Activated CD4-positive, alpha-beta T cell treated with anti-CD3 and anti-CD28 coated beads, Interleukin-2, amount 10 ng/mL, durations not matched to agents 7 days and 5 days (primary cell): ENCODE data around the gene TMEM11. TPM values are rescaled to one million over a fixed set of nuclear protein-coding genes. Genes with fewer than 3 reads are reported as not detected.
A peak's percentile ranks its signal among the peaks of the same experiment; 100 is the strongest.
"Not testable (repeated sequence)": the region's sequence is repeated elsewhere in the genome, so short reads cannot be mapped to it uniquely, and the experiment has no call there.

Experiments used
- CTCF ChIA-PET: fragments of 350-600 bp; sonication (Branson Sonifier 250); formaldehyde crosslinking; loops from one replicate; lab custom pipeline; 2021; ENCODE audit warnings: antibody characterized with exemption; lab: Charles Lee
- POLR2A ChIA-PET: fragments of 350-600 bp; sonication (Branson Sonifier 250); formaldehyde crosslinking; loops from one replicate; lab custom pipeline; 2021; ENCODE audit warnings: antibody characterized with exemption; lab: Charles Lee
- DNase-seq: peaks from one replicate; pipeline ENCODE4 v3.0.0-alpha.2; 2020
- H3K27ac Mint-ChIP-seq: one replicate; pipeline ENCODE4 v1.8.0; 2021; ENCODE audit warnings: mild to moderate bottlenecking, moderate library complexity, mixed read lengths
- H3K27me3 Mint-ChIP-seq: one replicate; pipeline ENCODE4 v1.8.0; 2021; ENCODE audit warnings: mixed read lengths
- H3K36me3 Mint-ChIP-seq: one replicate; pipeline ENCODE4 v1.8.0; 2021; ENCODE audit warnings: low read depth, mixed read lengths
- H3K4me1 Mint-ChIP-seq: one replicate; pipeline ENCODE4 v1.8.0; 2021; ENCODE audit warnings: mixed read lengths
- H3K4me3 Mint-ChIP-seq: one replicate; pipeline ENCODE4 v1.8.0; 2021; ENCODE audit warnings: mild to moderate bottlenecking, moderate library complexity, mixed read lengths
- H3K9me3 Mint-ChIP-seq: one replicate; pipeline ENCODE4 v1.8.0; 2021; ENCODE audit warnings: mixed read lengths
- total RNA-seq, 2 experiments: library from RNA; stranded (reverse); gene quantifications; one replicate each; pipeline ENCODE4 v1.2.3, GENCODE V29; 2021

The TMEM11 gene
- total RNA-seq, 2 experiments from 2014 or later: 24.7 to 28.1 TPM

DNA sequence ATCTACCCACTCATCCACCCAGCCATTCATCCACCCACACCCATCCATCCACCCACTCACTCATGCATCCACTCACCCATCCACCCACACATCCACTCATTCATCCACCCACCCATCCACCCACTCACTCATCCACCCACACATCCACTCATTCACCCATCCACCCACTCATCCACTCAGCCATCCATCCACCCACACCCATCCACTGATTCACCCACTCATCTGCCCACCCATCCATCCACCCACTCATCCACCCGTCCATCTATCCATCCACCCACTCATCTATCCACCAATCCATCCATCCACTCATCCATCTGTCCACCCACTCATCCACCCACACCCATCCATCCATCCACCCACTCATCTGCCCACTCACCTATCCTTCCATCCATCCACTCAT, 22.0 kb upstream of the TMEM11 start:
- POLR2A ChIA-PET: interaction anchor here (0.6 kb wide), 1 partner anchor 85 kb away, joined by 5 read pairs; no protein-coding TSS in a partner anchor
- no peak for DNase-seq
- no peak overlapping the region for H3K4me3 Mint-ChIP-seq

DNA sequence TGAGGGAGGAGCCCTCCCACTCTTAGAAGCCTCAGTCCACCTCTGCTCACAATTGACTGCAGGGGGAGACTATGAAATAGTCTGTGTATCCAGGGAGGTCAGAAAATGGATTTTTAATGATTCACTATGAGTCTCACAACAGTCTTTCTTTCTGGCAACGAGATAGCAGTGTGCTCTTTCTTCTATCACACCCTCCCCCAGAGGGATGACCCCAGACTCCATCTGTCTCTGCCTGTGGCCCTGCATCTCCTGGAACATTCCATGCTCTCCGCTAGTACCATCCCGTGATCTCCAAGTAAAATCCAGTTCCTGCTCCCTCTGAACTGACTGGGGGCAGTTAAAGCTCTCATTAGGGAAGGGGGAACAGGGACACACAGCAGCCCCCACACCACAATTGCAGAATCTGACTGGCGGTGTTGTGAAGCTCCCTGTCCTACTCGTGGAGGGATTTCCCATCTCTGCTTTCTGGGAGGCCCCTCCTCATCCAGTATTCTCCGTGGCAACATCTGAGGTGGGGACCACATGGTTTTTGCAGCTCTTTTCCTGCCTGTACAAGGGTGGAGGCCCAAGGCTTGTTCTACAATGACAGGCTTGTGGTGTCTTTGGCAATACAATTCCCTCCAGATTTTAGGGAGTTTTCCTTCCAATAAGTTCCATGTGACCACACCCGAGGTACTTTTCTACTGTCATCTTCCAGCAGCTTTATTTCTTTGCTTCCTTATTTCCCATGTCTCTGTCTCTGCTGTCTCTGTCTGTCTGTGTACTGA, 19.8 kb upstream of the TMEM11 start:
- Mint-ChIP-seq H3K27me3 (no peaks in the 10 kb centered on the region), H3K4me1 (no peaks in the 10 kb centered on the region), H3K9me3 (peaks cover 3% of the 10 kb centered on the region), H3K4me3 (no peak overlapping the region), H3K36me3 (peaks cover 6% of the 10 kb centered on the region), H3K27ac (no peak overlapping the region)
- POLR2A ChIA-PET: no interaction called here
- DNase-seq: no peak
- CTCF ChIA-PET: interaction anchor here (0.8 to 1.0 kb wide), 2 partner anchors 19 to 259 kb away, joined by 3 read pairs; partner anchors contain the start of gene NATD1

More for the DNA sequence above, 22.0 kb upstream of the TMEM11 start:
- H3K36me3 Mint-ChIP-seq: peaks cover 6% of the 10 kb centered on the region
- H3K27ac Mint-ChIP-seq: no peak overlapping the region
- peaks cover 3% of the 10 kb centered on the region for H3K9me3 Mint-ChIP-seq
- H3K4me1 Mint-ChIP-seq: no peaks in the 10 kb centered on the region
- CTCF ChIA-PET: no interaction called here
- no peaks in the 10 kb centered on the region for H3K27me3 Mint-ChIP-seq

DNA sequence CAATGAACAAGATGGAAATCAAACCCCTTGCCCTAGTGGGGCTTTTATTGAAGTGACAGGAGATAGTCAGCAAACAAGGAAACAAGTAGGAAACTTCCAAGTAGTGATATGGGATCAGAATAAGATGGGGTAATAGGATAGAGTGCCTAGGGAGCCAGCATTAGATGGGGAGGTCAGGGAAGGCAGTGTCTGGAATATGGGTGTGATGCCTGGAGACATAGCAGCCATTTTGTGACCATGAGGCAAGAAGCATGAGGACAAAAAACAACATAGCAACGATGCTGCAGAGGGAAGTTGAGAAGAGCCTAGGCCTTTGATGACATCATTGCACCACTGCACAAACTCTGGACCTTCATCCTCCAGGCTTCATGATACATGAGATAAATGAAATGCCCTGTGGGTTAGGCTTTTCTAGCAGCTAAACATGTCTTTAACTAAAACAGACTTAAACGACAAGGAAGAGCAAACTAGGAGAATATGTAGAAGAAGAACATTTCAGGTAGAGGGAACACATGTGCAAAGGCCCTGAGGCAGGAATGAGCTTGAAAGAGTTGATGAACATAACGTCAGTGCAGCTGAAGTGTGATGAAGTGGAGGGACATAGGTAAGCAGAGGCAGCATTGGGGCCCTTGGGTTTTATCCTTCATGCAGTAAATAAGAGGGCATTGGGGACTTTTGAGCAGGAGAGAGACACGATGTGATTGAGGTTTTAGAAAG, 18.2 kb upstream of the TMEM11 start:
- H3K9me3 Mint-ChIP-seq: peaks cover 3% of the 10 kb centered on the region
- H3K4me3 Mint-ChIP-seq: no peak overlapping the region
- POLR2A ChIA-PET: no interaction called here
- no peaks in the 10 kb centered on the region for H3K4me1 Mint-ChIP-seq
- peaks cover 6% of the 10 kb centered on the region for H3K36me3 Mint-ChIP-seq
- no peak for DNase-seq
- no peak overlapping the region for H3K27ac Mint-ChIP-seq
- H3K27me3 Mint-ChIP-seq: no peaks in the 10 kb centered on the region
- CTCF ChIA-PET: interaction anchor here (1.0 kb wide), 1 partner anchor 258 kb away, joined by 3 read pairs; no protein-coding TSS in a partner anchor

DNA sequence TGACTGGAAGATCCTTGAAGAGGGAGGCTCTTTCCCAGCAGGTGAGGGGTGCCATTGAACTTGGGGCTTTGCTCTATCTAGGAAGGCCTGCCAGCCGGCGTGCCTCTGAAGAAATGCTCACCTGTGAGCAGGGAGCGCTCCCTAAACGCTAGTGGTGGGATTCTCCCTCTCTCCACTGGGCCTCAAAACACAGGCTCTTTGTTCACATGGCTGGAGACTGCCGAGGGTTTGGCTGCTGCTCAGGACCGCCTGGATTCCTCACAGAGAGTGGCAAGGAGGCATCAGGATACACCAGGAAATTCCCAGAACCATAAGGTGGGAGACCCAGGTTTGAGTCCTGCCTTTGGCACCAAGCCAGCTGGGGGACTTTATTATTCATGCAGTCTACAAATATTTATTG, 17.6 kb upstream of the TMEM11 start:
- Mint-ChIP-seq H3K36me3 (peaks cover 6% of the 10 kb centered on the region), H3K27me3 (no peaks in the 10 kb centered on the region), H3K4me1 (no peaks in the 10 kb centered on the region), H3K4me3 (no peak overlapping the region), H3K9me3 (peaks cover 3% of the 10 kb centered on the region), H3K27ac (no peak overlapping the region)
- ChIA-PET CTCF (no interaction called here), POLR2A (no interaction called here)
- no peak for DNase-seq

DNA sequence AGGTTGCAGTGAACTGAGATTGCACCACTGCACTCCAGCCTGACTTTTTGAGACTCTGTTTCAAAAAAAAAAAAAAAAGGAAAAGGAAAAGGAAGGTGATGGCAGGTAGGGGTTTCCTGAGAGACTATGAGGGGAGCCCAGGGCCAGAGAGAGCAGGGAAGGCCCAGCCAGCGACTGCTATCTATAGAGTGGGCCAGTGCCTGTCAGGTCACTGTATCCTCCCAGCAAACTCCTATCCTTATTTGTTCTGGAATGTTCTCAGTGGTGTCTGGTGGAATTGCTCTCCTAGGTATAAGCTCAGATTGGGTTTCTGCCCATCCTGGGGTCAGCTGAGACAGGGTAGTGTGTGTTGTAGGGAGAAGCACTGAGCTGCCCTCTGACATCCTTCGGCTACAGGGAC, 14.9 kb upstream of the TMEM11 start:
- ChIA-PET POLR2A (no interaction called here), CTCF (interaction anchor here (0.7 kb wide), 1 partner anchor 21 kb away, joined by 3 read pairs; no protein-coding TSS in a partner anchor)
- H3K27ac Mint-ChIP-seq: no peak overlapping the region

DNA sequence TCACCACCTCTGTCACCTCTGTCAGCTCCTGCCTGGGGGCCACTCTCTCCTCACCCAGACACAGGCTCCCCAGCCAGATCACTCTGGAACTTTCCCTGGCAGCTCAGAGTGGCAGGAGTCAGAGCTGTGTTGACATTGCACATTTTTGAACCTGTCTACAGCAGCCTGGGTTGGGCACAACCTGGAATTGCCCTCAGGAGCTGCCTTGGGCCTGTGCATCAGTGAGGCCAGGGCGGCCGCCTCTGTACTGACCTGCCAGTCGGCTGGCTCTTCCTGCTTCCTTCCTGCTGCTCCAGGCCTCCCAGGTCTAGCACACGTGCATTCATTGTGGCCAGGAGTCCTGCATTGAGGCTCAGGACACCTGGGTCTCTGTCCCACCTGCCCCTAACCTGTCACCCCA, 14.2 kb upstream of the TMEM11 start:
- CTCF ChIA-PET: interaction anchor here (0.7 to 1.2 kb wide), 2 partner anchors 21 to 185 kb away, joined by 3 read pairs; no protein-coding TSS in a partner anchor
- peaks cover 3% of the 10 kb centered on the region for H3K9me3 Mint-ChIP-seq
- H3K27me3 Mint-ChIP-seq: no peaks in the 10 kb centered on the region
- no peak overlapping the region for H3K27ac Mint-ChIP-seq
- POLR2A ChIA-PET: no interaction called here
- H3K36me3 Mint-ChIP-seq: peaks cover 6% of the 10 kb centered on the region
- H3K4me1 Mint-ChIP-seq: no peaks in the 10 kb centered on the region
- H3K4me3 Mint-ChIP-seq: no peak overlapping the region
- DNase-seq: no peak

More for the DNA sequence above, 14.9 kb upstream of the TMEM11 start:
- Mint-ChIP-seq H3K27me3 (no peaks in the 10 kb centered on the region), H3K4me1 (no peaks in the 10 kb centered on the region), H3K36me3 (peaks cover 6% of the 10 kb centered on the region), H3K9me3 (peaks cover 3% of the 10 kb centered on the region), H3K4me3 (no peak overlapping the region)
- no peak for DNase-seq

DNA sequence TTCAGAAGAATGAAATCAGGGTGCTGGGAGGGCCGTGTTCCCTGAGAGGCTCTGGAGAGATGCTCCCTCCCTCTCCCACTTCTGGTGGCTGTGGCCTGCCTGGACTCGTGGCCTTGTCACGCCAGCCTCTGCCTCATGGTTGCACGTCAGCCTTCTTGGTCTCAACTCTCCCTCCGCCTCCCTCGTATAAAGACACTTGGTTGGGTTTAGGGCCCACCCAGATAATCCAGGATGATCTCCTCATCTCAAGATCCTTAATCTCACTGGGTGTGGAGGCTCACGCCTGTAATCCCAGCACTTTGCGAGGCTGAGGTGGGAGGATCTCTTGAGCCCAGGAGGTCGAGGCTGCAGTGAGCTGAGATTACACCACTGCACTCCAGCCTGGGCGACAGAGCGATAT, 13.3 kb upstream of the TMEM11 start:
- H3K9me3 Mint-ChIP-seq, H3K4me1 Mint-ChIP-seq, H3K27me3 Mint-ChIP-seq, DNase-seq, POLR2A ChIA-PET, H3K4me3 Mint-ChIP-seq, H3K27ac Mint-ChIP-seq, H3K36me3 Mint-ChIP-seq: not testable (repeated sequence)
- CTCF ChIA-PET: interaction anchor here (1.2 kb wide), 1 partner anchor 184 kb away, joined by 3 read pairs; no protein-coding TSS in a partner anchor

DNA sequence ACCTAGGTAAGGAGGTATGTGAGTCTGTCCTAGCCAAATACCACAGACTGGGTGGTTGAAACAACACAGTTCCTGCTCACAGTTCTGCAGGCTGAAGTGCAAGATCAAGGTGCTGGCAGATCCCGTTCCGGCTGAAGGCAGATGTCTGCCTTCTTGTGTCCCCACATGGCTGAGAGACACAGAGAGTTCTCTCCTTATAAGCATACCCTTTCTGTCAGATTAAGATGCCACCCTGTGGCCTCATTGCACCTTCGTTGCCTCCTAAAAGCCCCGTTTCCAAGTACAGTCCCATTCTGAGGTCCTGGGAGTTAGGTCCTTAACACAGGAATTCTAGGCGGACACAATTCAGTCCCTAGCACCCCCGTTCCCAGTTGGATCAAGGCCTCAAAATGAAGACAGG, 9.1 kb upstream of the TMEM11 start:
- POLR2A ChIA-PET: no interaction called here
- H3K4me3 Mint-ChIP-seq: no peak overlapping the region
- CTCF ChIA-PET: no interaction called here
- H3K27me3 Mint-ChIP-seq: no peaks in the 10 kb centered on the region
- no peak overlapping the region for H3K27ac Mint-ChIP-seq
- H3K9me3 Mint-ChIP-seq: no peaks in the 10 kb centered on the region
- peaks cover 4% of the 10 kb centered on the region for H3K4me1 Mint-ChIP-seq
- peaks cover 17% of the 10 kb centered on the region for H3K36me3 Mint-ChIP-seq
- DNase-seq: no peak

DNA sequence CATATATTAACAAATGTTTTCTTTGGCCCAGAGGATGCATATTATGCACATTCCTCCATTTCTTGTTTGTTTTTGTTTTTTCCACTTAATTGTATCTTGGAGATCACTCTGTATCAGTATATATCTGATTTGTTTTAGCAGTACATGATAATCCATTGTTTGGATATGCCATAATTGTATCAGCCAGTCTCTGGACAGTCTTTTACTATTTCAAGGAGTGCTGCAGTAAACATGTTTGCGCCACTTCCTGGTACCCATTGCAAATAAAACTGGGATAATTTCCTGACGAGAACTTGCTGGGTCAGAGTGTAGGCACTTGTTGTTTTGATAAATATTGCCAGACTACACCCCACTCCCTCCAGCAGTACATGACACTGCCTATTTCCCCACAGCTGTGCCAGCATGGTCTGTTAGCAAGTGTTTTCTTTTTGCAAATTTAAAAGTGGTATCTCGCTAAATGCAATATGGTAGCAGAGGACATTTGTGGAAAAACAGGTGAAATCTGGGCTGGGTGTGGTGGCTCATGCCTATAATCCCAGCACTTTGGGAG, 4.9 kb upstream of the TMEM11 start:
- ChIA-PET POLR2A (no interaction called here), CTCF (no interaction called here)
- Mint-ChIP-seq H3K27me3 (no peaks in the 10 kb centered on the region), H3K4me3 (no peak overlapping the region), H3K27ac (no peak overlapping the region), H3K9me3 (no peaks in the 10 kb centered on the region), H3K36me3 (peaks cover 21% of the 10 kb centered on the region), H3K4me1 (peaks cover 34% of the 10 kb centered on the region)
- no peak for DNase-seq

DNA sequence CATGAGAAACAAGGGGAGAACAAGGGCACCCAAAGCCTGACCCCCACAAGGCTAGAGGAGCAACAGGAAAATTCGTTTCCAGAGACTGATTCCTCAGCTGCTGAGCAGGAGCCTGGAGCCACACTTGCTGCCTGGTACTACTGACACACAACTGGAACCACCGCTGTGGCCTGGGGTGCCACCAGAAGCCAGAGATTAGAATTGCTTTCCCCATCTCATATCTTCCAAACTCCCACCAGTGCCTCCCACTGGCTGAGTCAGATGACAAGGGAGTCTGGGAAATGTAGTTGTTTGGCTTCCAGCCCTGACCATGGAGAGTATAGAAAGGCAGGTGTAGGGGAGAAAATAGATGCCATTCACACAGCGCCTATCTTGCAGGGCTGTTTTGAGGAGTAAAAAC, 4.1 kb upstream of the TMEM11 start:
- Mint-ChIP-seq H3K27ac (no peak overlapping the region), H3K4me3 (no peak overlapping the region), H3K27me3 (no peaks in the 10 kb centered on the region), H3K4me1 (peaks cover 38% of the 10 kb centered on the region), H3K9me3 (no peaks in the 10 kb centered on the region), H3K36me3 (peaks cover 24% of the 10 kb centered on the region)
- POLR2A ChIA-PET: no interaction called here
- no peak for DNase-seq
- CTCF ChIA-PET: interaction anchor here (1.0 kb wide), 1 partner anchor 15 kb away, joined by 4 read pairs; no protein-coding TSS in a partner anchor

DNA sequence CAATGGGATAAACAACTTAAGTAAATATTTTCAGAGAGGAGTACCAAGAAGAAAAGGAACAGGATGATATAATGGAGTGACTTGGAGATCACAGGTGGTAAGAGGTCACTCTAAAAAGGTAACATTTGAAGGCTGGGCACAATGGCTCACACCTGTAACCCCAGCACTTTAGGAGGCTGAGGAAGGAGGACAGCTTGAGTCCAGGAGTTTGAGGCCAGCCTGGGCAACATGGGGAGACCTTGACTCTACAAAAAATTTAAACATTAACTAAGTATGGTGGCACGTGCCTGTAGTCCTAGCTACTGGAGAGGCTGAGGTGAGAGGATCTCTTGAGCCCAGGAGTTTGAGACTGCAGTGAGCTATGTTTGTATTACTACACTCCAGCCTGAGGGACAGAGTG, 3.4 kb upstream of the TMEM11 start:
- ChIA-PET CTCF (interaction anchor here (0.6 to 1.0 kb wide), 2 partner anchors 14 to 182 kb away, joined by 3 to 4 read pairs; no protein-coding TSS in a partner anchor), POLR2A (no interaction called here)
- H3K27me3 Mint-ChIP-seq: no peaks in the 10 kb centered on the region
- peaks cover 45% of the 10 kb centered on the region for H3K4me1 Mint-ChIP-seq
- H3K27ac Mint-ChIP-seq: no peak overlapping the region
- peaks cover 30% of the 10 kb centered on the region for H3K36me3 Mint-ChIP-seq
- DNase-seq: no peak
- H3K4me3 Mint-ChIP-seq: no peak overlapping the region
- no peaks in the 10 kb centered on the region for H3K9me3 Mint-ChIP-seq

DNA sequence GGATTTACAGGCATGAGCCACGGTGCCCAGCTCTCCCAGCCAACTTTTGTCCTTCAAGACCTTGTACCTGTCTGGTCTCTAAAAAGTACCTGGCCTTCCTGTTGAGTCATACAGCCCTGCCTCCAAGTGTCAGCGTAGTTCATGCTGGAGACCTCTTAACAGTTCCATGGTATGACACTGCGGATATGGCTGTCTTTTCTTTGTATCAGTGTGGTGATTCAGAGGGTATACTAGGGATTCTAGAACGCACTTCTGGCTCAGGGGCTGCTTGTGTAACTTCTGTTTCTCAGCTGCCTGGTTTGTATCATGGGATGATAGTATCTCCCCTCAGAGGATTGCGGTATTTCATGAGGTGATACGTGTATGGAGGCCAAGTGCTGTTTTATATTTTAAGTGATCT, 2.0 kb upstream of the TMEM11 start:
- Mint-ChIP-seq H3K4me3 (peak overlapping the region; percentile 97), H3K27me3 (no peaks in the 10 kb centered on the region), H3K9me3 (no peaks in the 10 kb centered on the region), H3K36me3 (peaks cover 25% of the 10 kb centered on the region), H3K27ac (peak overlapping the region; percentile 89), H3K4me1 (peaks cover 58% of the 10 kb centered on the region)
- POLR2A ChIA-PET: no interaction called here
- CTCF ChIA-PET: interaction anchor here (1.0 to 1.6 kb wide), 3 partner anchors 24 to 87 kb away, joined by 3 to 4 read pairs (median 3); no protein-coding TSS in a partner anchor
- no peak for DNase-seq
